Naive thymus-derived CD8-positive, alpha-beta T cell (primary cell): ENCODE data around the gene LOXL4. TPM values are rescaled to one million over a fixed set of nuclear protein-coding genes. Genes with fewer than 3 reads are reported as not detected.

Experiments
- ATAC-seq, 2 donors: fragments of 150-1000 bp; cut with Tn5 transposase in 1 of 2; sonication (Bioruptor Pico), chemical (Tn5 transposase) in 1 of 2; 1 replicate in 1 of 2; 2 replicates in 1 of 2; pipeline ENCODE4 v1.10.0; 2021; ENCODE audit warnings: mild to moderate bottlenecking in 2 of 2, moderate library complexity in 2 of 2
- POLR2A ChIA-PET: fragments of 350-600 bp; sonication (Branson Sonifier 250); formaldehyde crosslinking; loops from one replicate; lab custom pipeline; 2021; ENCODE audit warnings: antibody characterized with exemption; lab: Charles Lee
- DNase-seq, 10 donors: peaks; one replicate each; pipeline versions ENCODE4 v3.0.0 to v3.0.0-alpha.2; 2020 to 2022
- H3K27ac Mint-ChIP-seq, 10 donors: one replicate each; pipeline ENCODE4 v1.8.0; 2020 to 2022; ENCODE audit warnings: mild to moderate bottlenecking in 10 of 10, mixed read lengths in 10 of 10, moderate library complexity in 4 of 10, inconsistent platforms in 1 of 10
- H3K27me3 Mint-ChIP-seq, 5 donors: one replicate each; pipeline ENCODE4 v1.8.0; 2021 to 2022; ENCODE audit warnings: mixed read lengths in 5 of 5
- H3K36me3 Mint-ChIP-seq, 3 donors: one replicate each; pipeline ENCODE4 v1.8.0; 2020 to 2022; ENCODE audit warnings: mixed read lengths in 3 of 3, mild to moderate bottlenecking in 2 of 3, inconsistent platforms in 1 of 3
- H3K4me1 Mint-ChIP-seq, 4 donors: one replicate each; pipeline ENCODE4 v1.8.0; 2021 to 2022; ENCODE audit warnings: mixed read lengths in 4 of 4
- H3K4me3 Mint-ChIP-seq, 10 donors: one replicate each; pipeline ENCODE4 v1.8.0; 2020 to 2022; ENCODE audit warnings: mild to moderate bottlenecking in 10 of 10, mixed read lengths in 10 of 10, moderate library complexity in 6 of 10, inconsistent platforms in 1 of 10
- H3K9me3 Mint-ChIP-seq, 9 donors: one replicate each; pipeline ENCODE4 v1.8.0; 2020 to 2022; ENCODE audit warnings: mixed read lengths in 9 of 9, mild to moderate bottlenecking in 3 of 9, inconsistent platforms in 1 of 9, moderate library complexity in 1 of 9
- polyA plus RNA-seq, 3 donors: library from polyadenylated mRNA; unstranded; fragments of 300-500 nt; fragmentation: Illumina TruSeq; gene quantifications; one replicate each; pipeline ENCODE4 v1.2.3, GENCODE V29; 2021
- total RNA-seq, 8 experiments: library from RNA in 2 of 8; stranded (reverse) in 2 of 8; gene quantifications; one replicate each; pipeline ENCODE4 v1.2.3 and lab custom pipeline; 2021 to 2026

The LOXL4 gene
- total and polyA plus RNA-seq, 5 experiments from 2014 or later = 0.12 TPM; not detected in 4

DNA sequence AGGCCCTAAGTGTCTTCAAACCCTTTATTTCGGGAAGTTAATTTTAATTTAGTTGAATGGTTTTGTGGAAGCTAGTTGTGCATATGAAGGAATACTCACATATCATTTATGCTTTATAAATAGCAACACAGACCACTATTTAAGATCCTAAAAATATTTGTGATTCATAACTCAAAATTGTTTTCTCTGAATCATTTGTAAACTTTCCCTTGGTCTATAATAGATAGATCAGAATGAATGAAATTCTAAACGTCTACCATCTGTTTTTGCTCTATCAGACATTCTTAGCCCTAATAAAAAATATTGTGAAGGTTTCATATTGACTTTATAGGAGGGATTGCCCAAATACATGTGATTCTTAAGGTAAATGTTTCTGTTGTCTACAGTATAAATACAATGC is 43.5 kb downstream of the LOXL4 start:
- peaks cover 8 to 20% (median 13%) of the 10 kb centered on the region in 4 donors for H3K4me1 Mint-ChIP-seq
- peak overlapping the region in 1 of 10 donors; percentile 67 for H3K27ac Mint-ChIP-seq
- no peak overlapping the region for H3K4me3 Mint-ChIP-seq
- H3K27me3 Mint-ChIP-seq = no peaks in the 10 kb centered on the region
- no peak for DNase-seq
- peaks cover 0 to 12% (median 7%) of the 10 kb centered on the region in 9 donors for H3K9me3 Mint-ChIP-seq
- H3K36me3 Mint-ChIP-seq = peaks cover 17 to 42% (median 27%) of the 10 kb centered on the region in 3 donors
- ATAC-seq = no peak
- POLR2A ChIA-PET = no interaction called here

DNA sequence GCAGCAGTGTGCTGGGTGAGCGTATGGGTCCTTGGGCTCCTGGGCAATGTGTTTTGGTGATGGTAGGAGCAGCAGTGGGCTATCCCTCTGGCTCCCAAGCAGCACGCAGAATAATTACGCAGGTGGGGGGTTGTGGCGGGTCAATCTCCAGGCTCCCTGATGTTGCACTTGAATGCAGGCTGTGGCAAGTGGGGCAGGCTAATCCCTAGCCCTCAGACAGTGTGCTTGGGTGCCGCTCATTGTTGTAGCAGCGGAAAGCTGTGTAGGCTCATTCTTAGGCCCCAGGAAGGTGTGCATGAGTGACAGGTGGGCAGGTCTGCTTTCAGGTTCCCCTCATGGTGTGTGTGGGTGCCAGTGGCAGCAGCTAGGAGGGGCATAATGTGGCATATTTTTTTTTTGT is 44.1 kb downstream of the LOXL4 start:
- DNase-seq = no peak
- H3K36me3 Mint-ChIP-seq = peaks cover 23 to 47% (median 27%) of the 10 kb centered on the region in 3 donors
- H3K27me3 Mint-ChIP-seq = no peaks in the 10 kb centered on the region
- POLR2A ChIA-PET = no interaction called here
- peaks cover 0 to 18% (median 13%) of the 10 kb centered on the region in 9 donors for H3K9me3 Mint-ChIP-seq
- no peak for ATAC-seq
- peak overlapping the region in 1 of 10 donors; percentile 67 for H3K27ac Mint-ChIP-seq
- peaks cover 8 to 16% (median 13%) of the 10 kb centered on the region in 4 donors for H3K4me1 Mint-ChIP-seq
- H3K4me3 Mint-ChIP-seq = no peak overlapping the region

DNA sequence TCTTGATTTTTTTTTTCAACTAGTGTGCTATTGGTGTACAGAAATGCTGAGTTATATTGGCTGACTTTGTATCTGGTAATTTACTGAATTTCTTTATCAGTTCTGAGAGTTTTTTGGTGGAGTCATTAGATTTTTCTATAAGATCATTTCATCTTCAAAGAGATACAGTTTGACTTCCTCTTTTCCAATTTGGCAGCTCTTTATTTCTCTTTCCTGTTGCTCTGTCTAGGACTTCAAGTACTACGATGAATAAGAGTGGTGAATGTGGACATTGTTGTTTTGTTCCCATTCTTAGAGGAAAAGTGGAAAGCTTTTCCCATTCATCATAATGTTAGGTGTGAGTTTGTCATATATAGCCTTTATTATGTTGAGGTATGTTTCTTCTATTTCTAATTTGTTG is 50.2 kb downstream of the LOXL4 start:
- H3K9me3 Mint-ChIP-seq = peaks cover 0 to 48% (median 28%) of the 10 kb centered on the region in 9 donors
- H3K27ac Mint-ChIP-seq = peak overlapping the region in 1 of 10 donors; percentile 7
- peaks cover 11 to 26% (median 23%) of the 10 kb centered on the region in 4 donors for H3K4me1 Mint-ChIP-seq
- no peak overlapping the region for H3K4me3 Mint-ChIP-seq
- no peak for DNase-seq
- H3K36me3 Mint-ChIP-seq = peaks cover 40 to 57% (median 45%) of the 10 kb centered on the region in 3 donors
- POLR2A ChIA-PET = no interaction called here
- H3K27me3 Mint-ChIP-seq = no peaks in the 10 kb centered on the region
- ATAC-seq = no peak

DNA sequence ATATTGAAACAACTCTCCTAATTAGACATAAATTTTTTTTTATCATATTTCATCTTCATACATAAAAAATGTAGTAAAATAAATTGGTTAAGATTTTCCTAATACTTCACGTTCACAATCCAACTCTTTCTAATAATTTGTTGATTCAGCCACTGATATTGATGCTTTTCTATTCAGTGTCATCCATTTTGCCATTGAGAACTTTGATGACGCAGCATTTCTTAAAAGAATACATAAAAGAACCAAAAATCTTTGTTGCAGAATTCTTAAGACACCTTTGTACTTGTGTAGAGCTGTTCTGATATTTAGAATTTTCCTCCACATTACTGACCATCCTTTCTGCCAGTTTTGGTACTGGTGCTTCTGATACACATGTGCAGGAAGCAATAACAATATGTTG is 52.6 kb downstream of the LOXL4 start:
- peaks cover 0 to 48% (median 28%) of the 10 kb centered on the region in 9 donors for H3K9me3 Mint-ChIP-seq

DNA sequence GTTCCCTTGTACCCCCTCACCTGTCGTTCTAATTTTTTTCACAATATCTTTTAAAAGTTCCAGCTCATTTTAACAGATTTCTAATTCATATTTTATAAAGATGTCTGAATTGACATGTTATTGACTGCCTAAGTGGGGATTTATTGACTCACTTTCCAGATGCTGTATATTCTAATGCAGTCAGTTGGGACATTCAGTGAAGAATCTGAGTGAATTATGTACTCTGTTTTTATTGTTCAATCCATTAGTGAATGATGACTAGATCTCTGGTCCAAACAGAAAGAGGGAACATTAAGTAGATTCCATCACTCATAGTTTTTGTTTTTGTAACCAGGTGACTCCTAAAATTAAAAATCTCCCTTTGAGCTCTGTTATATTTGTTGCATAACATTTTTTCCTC is 54.3 kb downstream of the LOXL4 start:
- ATAC-seq (no peak), DNase-seq (no peak)
- Mint-ChIP-seq H3K36me3 (peaks cover 41 to 70% (median 52%) of the 10 kb centered on the region in 3 donors), H3K9me3 (peaks cover 0 to 32% (median 15%) of the 10 kb centered on the region in 9 donors), H3K4me1 (peaks cover 20 to 57% (median 50%) of the 10 kb centered on the region in 4 donors), H3K27me3 (no peaks in the 10 kb centered on the region), H3K4me3 (no peak overlapping the region), H3K27ac (peak overlapping the region in 2 of 10 donors; percentile 26 to 66)
- POLR2A ChIA-PET = no interaction called here

More for the DNA sequence above, 52.6 kb downstream of the LOXL4 start:
- POLR2A ChIA-PET = no interaction called here
- no peaks in the 10 kb centered on the region for H3K27me3 Mint-ChIP-seq
- DNase-seq (no peak), ATAC-seq (no peak)
- H3K27ac Mint-ChIP-seq = no peak overlapping the region
- no peak overlapping the region for H3K4me3 Mint-ChIP-seq
- peaks cover 19 to 47% (median 44%) of the 10 kb centered on the region in 4 donors for H3K4me1 Mint-ChIP-seq
- H3K36me3 Mint-ChIP-seq = peaks cover 43 to 74% (median 53%) of the 10 kb centered on the region in 3 donors

DNA sequence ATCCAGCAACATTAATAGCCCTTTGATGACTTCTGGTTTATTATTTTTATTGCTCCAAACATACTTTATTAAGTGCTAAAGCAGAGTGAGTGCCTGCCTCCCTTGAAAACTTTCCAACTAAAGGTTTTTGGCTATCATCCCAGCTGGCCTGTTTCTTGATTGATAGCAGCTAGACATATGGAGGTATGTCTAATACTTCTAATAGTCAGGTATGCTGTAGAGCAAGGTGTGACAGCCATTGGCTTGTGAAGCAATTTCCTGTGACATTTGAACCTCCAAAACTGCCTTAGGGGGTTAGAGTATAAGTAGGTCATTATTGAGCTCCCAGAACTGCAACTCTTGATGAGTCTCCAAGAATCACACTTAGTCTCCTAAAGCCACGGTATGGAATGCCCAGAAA is 55.8 kb downstream of the LOXL4 start:
- peaks cover 19 to 60% (median 43%) of the 10 kb centered on the region in 4 donors for H3K4me1 Mint-ChIP-seq
- no peak overlapping the region for H3K27ac Mint-ChIP-seq
- H3K36me3 Mint-ChIP-seq = peaks cover 35 to 65% (median 51%) of the 10 kb centered on the region in 3 donors
- no peak for DNase-seq
- POLR2A ChIA-PET = no interaction called here
- H3K27me3 Mint-ChIP-seq = no peaks in the 10 kb centered on the region
- H3K4me3 Mint-ChIP-seq = no peak overlapping the region
- H3K9me3 Mint-ChIP-seq = peaks cover 0 to 17% (median 6%) of the 10 kb centered on the region in 9 donors
- ATAC-seq = no peak

DNA sequence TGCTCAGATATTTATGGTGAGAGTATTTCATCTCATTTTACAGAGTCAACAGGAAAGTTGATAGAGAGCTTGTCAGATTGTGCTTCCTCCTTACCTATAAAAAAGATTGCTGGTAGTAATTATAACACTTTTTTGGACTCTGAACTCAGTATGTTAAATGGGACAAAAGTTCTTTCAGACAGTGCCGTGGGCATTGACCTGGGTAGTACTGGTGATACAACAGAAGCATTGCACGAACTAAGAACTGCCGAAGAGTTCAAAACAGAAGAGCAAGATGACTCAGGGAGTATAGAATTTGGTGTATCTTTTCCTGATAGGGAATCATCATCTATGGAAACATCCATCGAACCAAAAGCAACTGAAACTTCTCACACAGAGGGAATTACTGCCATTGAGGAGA is 58.6 kb downstream of the LOXL4 start:
- no peak for ATAC-seq
- H3K27me3 Mint-ChIP-seq = no peaks in the 10 kb centered on the region
- no peaks in the 10 kb centered on the region for H3K9me3 Mint-ChIP-seq
- H3K4me1 Mint-ChIP-seq = peaks cover 17 to 53% (median 37%) of the 10 kb centered on the region in 4 donors
- H3K36me3 Mint-ChIP-seq = peaks cover 23 to 55% (median 45%) of the 10 kb centered on the region in 3 donors
- no peak overlapping the region for H3K27ac Mint-ChIP-seq
- POLR2A ChIA-PET = no interaction called here
- DNase-seq = no peak
- H3K4me3 Mint-ChIP-seq = no peak overlapping the region

DNA sequence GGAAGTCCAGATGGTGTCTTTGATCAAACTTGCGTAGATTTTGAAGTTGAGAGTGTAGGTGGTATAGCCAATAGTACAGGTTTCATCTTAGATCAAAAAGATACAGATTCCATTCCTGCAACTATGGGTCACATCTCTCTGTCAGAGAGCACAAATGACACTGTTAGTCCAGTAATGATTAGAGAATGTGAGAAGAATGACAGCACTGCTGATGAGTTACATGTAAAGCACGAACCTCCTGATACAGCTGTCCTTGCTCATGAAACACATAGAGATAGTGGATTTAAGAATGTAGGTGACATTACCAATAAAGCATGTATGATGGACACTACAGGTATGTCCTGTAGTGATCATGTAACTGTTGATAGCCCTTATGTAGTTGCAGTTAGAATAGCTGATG is 59.1 kb downstream of the LOXL4 start:
- Mint-ChIP-seq H3K27me3 (no peaks in the 10 kb centered on the region), H3K9me3 (no peaks in the 10 kb centered on the region), H3K36me3 (peaks cover 23 to 53% (median 43%) of the 10 kb centered on the region in 3 donors), H3K27ac (no peak overlapping the region), H3K4me3 (no peak overlapping the region), H3K4me1 (peaks cover 14 to 54% (median 36%) of the 10 kb centered on the region in 4 donors)
- POLR2A ChIA-PET = no interaction called here
- DNase-seq (no peak), ATAC-seq (no peak)

DNA sequence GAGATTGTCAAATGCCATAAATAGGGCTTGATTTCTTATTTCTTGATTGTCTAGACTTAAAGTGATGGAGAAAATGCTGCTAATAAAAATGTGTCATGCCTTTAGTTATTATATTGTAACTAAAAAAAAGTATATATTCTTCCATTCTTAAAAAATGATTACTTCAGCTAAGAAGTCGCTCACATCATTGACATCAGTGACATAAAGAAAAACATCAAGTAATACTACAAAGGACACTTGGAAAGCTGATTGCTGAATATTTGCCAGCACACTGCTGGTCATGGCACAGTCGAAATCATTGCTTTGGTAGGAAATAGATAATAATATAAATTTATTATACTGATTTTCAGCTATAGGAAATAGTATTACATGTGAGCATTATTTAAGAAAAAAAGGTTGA is 62.6 kb downstream of the LOXL4 start:
- DNase-seq = no peak
- Mint-ChIP-seq H3K27me3 (no peaks in the 10 kb centered on the region), H3K9me3 (no peaks in the 10 kb centered on the region), H3K36me3 (peaks cover 19 to 42% (median 33%) of the 10 kb centered on the region in 3 donors), H3K4me1 (peaks cover 4 to 41% (median 17%) of the 10 kb centered on the region in 4 donors), H3K4me3 (no peak overlapping the region), H3K27ac (no peak overlapping the region)
- POLR2A ChIA-PET = no interaction called here
- ATAC-seq = no peak

DNA sequence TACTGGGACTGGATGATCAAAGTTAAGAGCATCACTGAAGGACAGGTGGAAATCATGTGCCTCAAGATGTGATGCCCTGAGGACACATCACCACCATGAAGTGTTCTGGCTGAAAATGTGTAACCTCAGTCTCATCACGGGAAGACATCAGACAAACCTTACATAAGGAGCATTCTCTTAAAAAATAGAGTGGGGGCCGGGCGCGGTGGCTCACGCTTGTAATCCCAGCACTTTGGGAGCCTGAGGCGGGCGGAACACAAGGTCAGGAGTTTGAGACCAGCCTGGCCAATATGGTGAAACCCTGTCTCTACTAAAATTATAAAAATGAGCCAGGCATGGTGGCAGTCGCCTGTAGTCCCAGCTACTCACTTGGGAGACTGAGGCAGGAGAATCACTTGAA is 65.6 kb downstream of the LOXL4 start:
- ATAC-seq = no peak
- POLR2A ChIA-PET = no interaction called here
- Mint-ChIP-seq H3K9me3 (no peaks in the 10 kb centered on the region), H3K4me1 (peaks cover 7 to 29% (median 14%) of the 10 kb centered on the region in 4 donors), H3K36me3 (peaks cover 0 to 23% (median 12%) of the 10 kb centered on the region in 3 donors), H3K27me3 (no peaks in the 10 kb centered on the region), H3K4me3 (no peak overlapping the region), H3K27ac (no peak overlapping the region)
- no peak for DNase-seq

DNA sequence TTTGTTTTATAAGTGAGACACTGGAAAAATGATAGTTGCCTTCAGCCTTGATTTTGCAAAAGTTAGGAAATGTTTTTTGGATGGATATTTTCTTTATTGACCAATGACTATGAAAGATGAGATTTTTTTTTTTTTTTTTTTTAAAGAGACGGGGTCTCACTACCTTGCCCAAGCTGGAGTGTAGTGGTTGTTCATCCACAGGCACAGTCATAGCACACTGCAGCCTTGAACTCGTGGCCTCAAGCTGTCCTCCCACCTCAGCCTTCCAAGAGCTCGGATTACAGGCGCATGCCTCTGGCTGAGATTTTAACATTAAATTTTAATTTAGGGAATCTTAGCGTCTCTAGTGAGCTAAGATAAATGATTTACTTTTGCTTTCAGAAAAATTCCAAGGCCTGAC is 66.2 kb downstream of the LOXL4 start:
- Mint-ChIP-seq H3K27ac (peak overlapping the region in 1 of 10 donors; percentile 2), H3K36me3 (peaks cover 0 to 21% (median 11%) of the 10 kb centered on the region in 3 donors), H3K27me3 (no peaks in the 10 kb centered on the region), H3K4me1 (peaks cover 8 to 35% (median 18%) of the 10 kb centered on the region in 4 donors), H3K4me3 (no peak overlapping the region), H3K9me3 (no peaks in the 10 kb centered on the region)
- DNase-seq = no peak
- no peak for ATAC-seq
- POLR2A ChIA-PET = no interaction called here
